H1 (cell line): ENCODE results near the gene ILDR2. TPM values are rescaled to one million over a fixed set of nuclear protein-coding genes. Genes with fewer than 3 reads are reported as not detected.

Source experiments
- CTCF ChIA-PET: fragments of 300-600 bp; sonication (Branson Sonifier 250); formaldehyde crosslinking; loops from one replicate; lab custom pipeline; 2021; ENCODE audit not compliant: partially characterized antibody; lab: Charles Lee
- POLR2A ChIA-PET: fragments of 300-600 bp; sonication (Branson Sonifier 250); formaldehyde crosslinking; loops from one replicate; lab custom pipeline; 2021; ENCODE audit warnings: inconsistent platforms; ENCODE audit not compliant: partially characterized antibody; lab: Charles Lee
- DNase-seq, 2 experiments: peaks; one replicate each; pipeline versions ENCODE4 v3.0.0 to v3.0.0-alpha.2; 2010 to 2022; ENCODE audit warnings: low spot score in 2 of 2, low read depth in 1 of 2, mixed read lengths in 1 of 2
- FAIRE-seq: peaks from 2 replicates; lab custom pipeline; 2011; peaks lifted over from hg19 to GRCh38; lab: Jason Lieb, UNC
- H2AFZ ChIP-seq: 2 replicates; pipeline ENCODE4 v1.8.1; 2012; ENCODE audit warnings: low read length, inconsistent platforms
- H2AK5ac ChIP-seq: 2 replicates; pipeline ENCODE4 v1.6.1; 2013; ENCODE audit warnings: low read depth, low read length
- H2BK120ac ChIP-seq: replicated peaks from 2 replicates; pipeline ENCODE3; 2013; ENCODE audit warnings: low read depth, low read length, inconsistent platforms
- H2BK12ac ChIP-seq: 2 replicates; pipeline ENCODE4 v1.6.1; 2013; ENCODE audit warnings: low read depth, low read length
- H2BK15ac ChIP-seq: 2 replicates; pipeline ENCODE4 v1.6.1; 2013; ENCODE audit warnings: low read length
- H2BK20ac ChIP-seq: 2 replicates; pipeline ENCODE4 v1.6.1; 2013; ENCODE audit warnings: low read length
- H2BK5ac ChIP-seq: 2 replicates; pipeline ENCODE4 v1.6.1; 2013; ENCODE audit warnings: low read depth, low read length
- H3K14ac ChIP-seq: 2 replicates; pipeline ENCODE4 v1.6.1; 2013; ENCODE audit warnings: inconsistent platforms; ENCODE audit not compliant: insufficient read length
- H3K18ac ChIP-seq: 2 replicates; pipeline ENCODE4 v1.6.1; 2013; ENCODE audit warnings: low read length; ENCODE audit errors: extremely low read depth
- H3K23ac ChIP-seq: 2 replicates; pipeline ENCODE4 v1.6.1; 2013; ENCODE audit warnings: inconsistent platforms; ENCODE audit not compliant: insufficient read length
- H3K23me2 ChIP-seq: 2 replicates; pipeline ENCODE4 v1.6.1; 2013; ENCODE audit warnings: low read depth, low read length
- H3K27ac ChIP-seq: 2 replicates; pipeline ENCODE4 v1.6.1; 2011; ENCODE audit warnings: low read depth, low read length, inconsistent platforms
- H3K27me3 ChIP-seq, 4 experiments: replicated peaks in 1 of 4; 1 replicate in 1 of 4; 2 replicates in 3 of 4; pipeline versions ENCODE4 v1.6.1 to v1.8.1; 2011 to 2013; ENCODE audit warnings: low read length in 3 of 4, mild to moderate bottlenecking in 3 of 4, inconsistent platforms in 2 of 4, mixed read lengths in 2 of 4, moderate library complexity in 1 of 4; ENCODE audit not compliant: control insufficient read depth in 3 of 4, insufficient read depth in 3 of 4; ENCODE audit errors: extremely low read depth in 1 of 4
- H3K36me3 ChIP-seq, 4 experiments: 2 replicates each; pipeline versions ENCODE4 v1.6.1 to v1.8.1; 2011 to 2013; ENCODE audit warnings: mild to moderate bottlenecking in 4 of 4, low read length in 3 of 4, moderate library complexity in 2 of 4, control low read depth in 1 of 4, inconsistent platforms in 1 of 4; ENCODE audit not compliant: insufficient read depth in 4 of 4, control insufficient read depth in 2 of 4
- H3K4ac ChIP-seq: replicated peaks from 2 replicates; pipeline ENCODE3; 2013; ENCODE audit warnings: low read length, low read depth, mixed read lengths, inconsistent platforms; ENCODE audit not compliant: insufficient read length
- H3K4me1 ChIP-seq, 4 experiments: replicated peaks in 1 of 4; 1 replicate in 1 of 4; 2 replicates in 3 of 4; pipeline versions ENCODE4 v1.6.1 to v1.8.1; 2011 to 2013; ENCODE audit warnings: low read length in 3 of 4, inconsistent platforms in 2 of 4, mixed read lengths in 1 of 4; ENCODE audit not compliant: insufficient read depth in 4 of 4, control insufficient read depth in 3 of 4
- H3K4me2 ChIP-seq, 2 experiments: 2 replicates each; pipeline versions ENCODE4 v1.6.1 to v1.8.1; 2011 to 2013; ENCODE audit warnings: low read depth in 2 of 2, low read length in 2 of 2, control low read depth in 1 of 2, inconsistent platforms in 1 of 2, mild to moderate bottlenecking in 1 of 2; ENCODE audit not compliant: insufficient read depth in 1 of 2
- H3K4me3 ChIP-seq, 4 experiments: fragments of 200-600, 300-600 bp in 1 of 4; sonication (generic), shearing (Covaris generic), sonication (Bioruptor Twin) in 1 of 4; 2 replicates each; pipeline versions ENCODE4 v1.5.1 to v1.8.1; 2011 to 2016; ENCODE audit warnings: low read length in 4 of 4, low read depth in 3 of 4, control low read depth in 2 of 4, inconsistent platforms in 2 of 4, mild to moderate bottlenecking in 2 of 4, mixed read lengths in 1 of 4, moderate library complexity in 1 of 4; ENCODE audit not compliant: insufficient read depth in 2 of 4; ENCODE audit errors: extremely low read depth in 1 of 4
- H3K56ac ChIP-seq: replicated peaks from 2 replicates; pipeline ENCODE3; 2013; ENCODE audit warnings: low read depth, mild to moderate bottlenecking, mixed read lengths, low read length, inconsistent platforms; ENCODE audit not compliant: insufficient read length
- H3K79me1 ChIP-seq: 2 replicates; pipeline ENCODE4 v1.6.1; 2013; ENCODE audit warnings: low read depth, low read length, control low read depth
- H3K79me2 ChIP-seq, 2 experiments: 2 replicates each; pipeline versions ENCODE4 v1.6.1 to v1.8.1; 2012 to 2013; ENCODE audit warnings: low read length in 2 of 2, mild to moderate bottlenecking in 2 of 2, inconsistent platforms in 1 of 2; ENCODE audit not compliant: insufficient read depth in 2 of 2, control insufficient read depth in 1 of 2
- H3K9ac ChIP-seq, 4 experiments: replicated peaks in 1 of 4; 1 replicate in 1 of 4; 2 replicates in 3 of 4; pipeline versions ENCODE4 v1.6.1 to v1.8.1; 2011 to 2013; ENCODE audit warnings: low read depth in 3 of 4, low read length in 3 of 4, control low read depth in 2 of 4, mild to moderate bottlenecking in 2 of 4, moderate library complexity in 2 of 4, inconsistent platforms in 1 of 4; ENCODE audit errors: extremely low read depth in 1 of 4
- H3K9me3 ChIP-seq, 2 experiments: 2 replicates each; pipeline versions ENCODE4 v1.6.1 to v1.8.1; 2012 to 2013; ENCODE audit warnings: mild to moderate bottlenecking in 2 of 2, moderate library complexity in 2 of 2, control low read depth in 1 of 2, inconsistent platforms in 1 of 2, low read depth in 1 of 2, low read length in 1 of 2, mixed read lengths in 1 of 2; ENCODE audit not compliant: insufficient read depth in 2 of 2
- H4K20me1 ChIP-seq, 2 experiments: replicated peaks in 1 of 2; 2 replicates each; pipeline versions ENCODE3 to v1.8.1; 2011 to 2013; ENCODE audit warnings: inconsistent platforms in 2 of 2, low read length in 2 of 2, mild to moderate bottlenecking in 1 of 2; ENCODE audit not compliant: insufficient read depth in 2 of 2, control insufficient read depth in 1 of 2
- H4K5ac ChIP-seq: 2 replicates; pipeline ENCODE4 v1.6.1; 2013; ENCODE audit warnings: low read length, low read depth, mixed read lengths, inconsistent platforms; ENCODE audit not compliant: insufficient read length
- H4K8ac ChIP-seq: 2 replicates; pipeline ENCODE4 v1.8.0; 2013; ENCODE audit warnings: mild to moderate bottlenecking, moderate library complexity, low read length, inconsistent platforms; ENCODE audit not compliant: insufficient read depth; ENCODE audit errors: extremely low read depth
- H4K91ac ChIP-seq: replicated peaks from 2 replicates; pipeline ENCODE3; 2013; ENCODE audit warnings: low read length, mixed read lengths, inconsistent platforms; ENCODE audit not compliant: insufficient read length
- ASH2L ChIP-seq: fragments of 200-600, 300-600 bp; sonication (generic); IDR thresholded peaks from one replicate; pipeline ENCODE4 v1.7.1; 2017; ENCODE audit warnings: low read length
- ATF3 ChIP-seq: IDR thresholded peaks from 2 replicates; pipeline ENCODE4 v1.6.1; 2011; ENCODE audit warnings: low read depth, mild to moderate bottlenecking, low read length; ENCODE audit not compliant: insufficient read depth
- BACH1 ChIP-seq: IDR thresholded peaks from 2 replicates; pipeline ENCODE4 v1.6.1; 2012; ENCODE audit warnings: low read length, improper control_type of control experiment
- CTBP2 ChIP-seq: IDR thresholded peaks from 2 replicates; pipeline ENCODE4 v1.7.0; 2011; ENCODE audit warnings: borderline replicate concordance, mild to moderate bottlenecking, moderate library complexity, mixed read lengths, low read length; ENCODE audit not compliant: insufficient read depth, insufficient read length
- GTF2F1 ChIP-seq: IDR thresholded peaks from 2 replicates; pipeline ENCODE4 v1.6.1; 2012; ENCODE audit warnings: low read depth, low read length, improper control_type of control experiment, borderline replicate concordance
- POU5F1 ChIP-seq: IDR thresholded peaks from 2 replicates; pipeline ENCODE4 v1.6.1; 2011; ENCODE audit warnings: low read depth, mild to moderate bottlenecking, low read length, moderate library complexity
- RXRA ChIP-seq: IDR thresholded peaks from 2 replicates; pipeline ENCODE4 v1.6.1; 2011; ENCODE audit warnings: low read depth, mild to moderate bottlenecking, low read length, moderate library complexity; ENCODE audit not compliant: insufficient read depth
- WGBS, 2 experiments: shearing (Covaris generic) in 1 of 2; methylation state at CpG; one replicate each; pipeline versions ENCODE4 v1.1.6 to v1.1.7; 2013 to 2015; ENCODE audit warnings: low lambda C conversion rate in 2 of 2, mixed read lengths in 2 of 2, inconsistent platforms in 1 of 2, low coverage in 1 of 2, missing lambda C conversion rate in 1 of 2; ENCODE audit not compliant: insufficient replicate concordance in 2 of 2, insufficient coverage in 1 of 2, insufficient read length in 1 of 2; ENCODE audit errors: extremely low coverage in 1 of 2, missing lambda C conversion rate in 1 of 2; 5-methylcytosine and 5-hydroxymethylcytosine counted together
- polyA plus RNA-seq, 7 experiments: library from polyadenylated mRNA; depleted of rRNA in 3 of 7; stranded (reverse) in 5 of 7; unstranded in 2 of 7; fragments of >200 nt in 5 of 7; fragments of 200-250 nt in 2 of 7; gene quantifications; 1 replicate in 5 of 7; 2 replicates in 1 of 7; 4 replicates in 1 of 7; pipeline versions ENCODE4 v1.2.1 to v1.2.3, GENCODE V29; 2011 to 2013; ENCODE audit warnings: missing spikeins in 2 of 7, mixed read lengths in 2 of 7
- total RNA-seq: library from RNA; stranded (reverse); fragmentation: NEBNext Ultra II Directional; extraction: Animal tissue kit (Norgen Biotek cat#: 25700); gene quantifications from 2 replicates; pipeline ENCODE4 v1.2.1, GENCODE V29; 2021

Gene ILDR2
- total and polyA plus RNA-seq, 2 of the 8 experiments (the other 6 are each of a cell fraction or from before 2014, with no cell fraction given) = 0.85 to 0.86 TPM

GRCh38 chr1:166882893-166883292 lies 92.4 kb downstream of the ILDR2 start:
- Histone ChIP-seq H3K4ac (no peak overlapping the region), H2BK20ac (no peak overlapping the region), H3K14ac (no peak overlapping the region), H3K9ac (no peak overlapping the region), H3K4me1 (0 out of 7 replicates have a peak, but pooled peaks cover 0 to 3% (median 0%) of the 10 kb centered on the region in 4 experiments), H2AFZ (no peak overlapping the region), H4K20me1 (no peaks in the 10 kb centered on the region), H3K27me3 (peaks cover 1 to 14% (median 12%) of the 10 kb centered on the region in 4 experiments), H3K56ac (no peak overlapping the region), H3K4me3 (no peak overlapping the region), H4K5ac (no peak overlapping the region), H2BK120ac (no peak overlapping the region), H2AK5ac (no peak overlapping the region), H3K18ac (no peak overlapping the region), H3K23me2 (peaks cover 1% of the 10 kb centered on the region; the same call in 1 of the 2 replicates), H3K4me2 (no peak overlapping the region; a peak in 1 of 4 replicates), H3K79me1 (no peaks in the 10 kb centered on the region), H3K36me3 (no peaks in the 10 kb centered on the region), H2BK12ac (no peak overlapping the region), H2BK15ac (no peak overlapping the region), H4K91ac (no peak overlapping the region), H3K79me2 (no peaks in the 10 kb centered on the region), H2BK5ac (no peak overlapping the region), H3K9me3 (no peaks in the 10 kb centered on the region), H3K27ac (no peak overlapping the region), H4K8ac (no peak overlapping the region), H3K23ac (no peak overlapping the region)
- no peak for TF ChIP-seq POU5F1
- no peak for TF ChIP-seq ASH2L
- no peak for TF ChIP-seq CTBP2
- TF ChIP-seq BACH1 = no peak
- no peak for TF ChIP-seq GTF2F1
- TF ChIP-seq RXRA = no peak
- no peak for TF ChIP-seq ATF3
- WGBS, 2 experiments = 98% methylated on average over 2 of the region's 2 CpGs; no CpG with 5 or more reads in 1 of the 2 experiments
- ChIA-PET POLR2A (interaction anchor here (0.9 kb wide), 1 partner anchor 31 kb away, joined by 4 read pairs; no protein-coding TSS in a partner anchor), CTCF (interaction anchor here (0.6 to 13.4 kb wide), 7 partner anchors 9 to 265 kb away, joined by 3 to 305 read pairs (median 3); no protein-coding TSS in a partner anchor)
- FAIRE-seq (no peak), DNase-seq (no peak)
